IMR-90 (cell line): Measurements from ENCODE around the gene IGHMBP2. TPM values are rescaled to one million over a fixed set of nuclear protein-coding genes. Genes with fewer than 3 reads are reported as not detected.

ENCODE experiments used
- ATAC-seq: fragments of 200-7000 bp; cut with Tn5 transposase; 2 replicates; pipeline ENCODE4 v1.9.1; 2020; ENCODE audit warnings: low read depth, mild to moderate bottlenecking, moderate library complexity
- BruUV-seq: library from RNA; stranded (reverse); fragments of 400-500 nt; replicated peaks from 2 replicates; lab custom pipeline; 2021; lab: Mats Ljungman, UMichigan
- CTCF ChIA-PET: fragments of 300-600 bp; formaldehyde crosslinking; extraction: SDS; loops from one replicate; lab custom pipeline; 2021; ENCODE audit warnings: antibody characterized with exemption; lab: Yijun Ruan, JAX
- POLR2A ChIA-PET: fragments of 300-600 bp; sonication (Branson Sonifier 250); formaldehyde crosslinking; loops from one replicate; lab custom pipeline; 2022; ENCODE audit warnings: antibody characterized with exemption; ENCODE audit not compliant: unreplicated experiment; lab: Charles Lee
- DNase-seq: peaks from one replicate; pipeline ENCODE4 v3.0.0; 2013
- H2AFZ ChIP-seq: replicated peaks from 2 replicates; pipeline ENCODE3; 2013; ENCODE audit warnings: low read length, mild to moderate bottlenecking; ENCODE audit not compliant: poor library complexity
- H2AK5ac ChIP-seq: 2 replicates; pipeline ENCODE4 v1.6.1; 2013; ENCODE audit warnings: low read depth, low read length, inconsistent platforms
- H2AK9ac ChIP-seq: replicated peaks from 2 replicates; pipeline ENCODE3; 2013; ENCODE audit warnings: mild to moderate bottlenecking, low read depth, low read length, moderate library complexity; ENCODE audit not compliant: poor library complexity
- H2BK120ac ChIP-seq: 2 replicates; pipeline ENCODE4 v1.6.1; 2013; ENCODE audit warnings: low read depth, low read length, inconsistent platforms
- H2BK15ac ChIP-seq: 3 replicates; pipeline ENCODE4 v1.6.1; 2013; ENCODE audit warnings: low read depth, low read length, inconsistent platforms
- H2BK20ac ChIP-seq: 2 replicates; pipeline ENCODE4 v1.6.1; 2013; ENCODE audit warnings: low read depth, mild to moderate bottlenecking, inconsistent platforms, low read length, moderate library complexity
- H2BK5ac ChIP-seq: 2 replicates; pipeline ENCODE4 v1.6.1; 2013; ENCODE audit warnings: mild to moderate bottlenecking, low read depth, low read length, inconsistent platforms; ENCODE audit not compliant: poor library complexity, severe bottlenecking
- H3K14ac ChIP-seq: replicated peaks from 2 replicates; pipeline ENCODE4 v1.6.1; 2013; ENCODE audit warnings: low read depth, low read length, inconsistent platforms
- H3K18ac ChIP-seq: 2 replicates; pipeline ENCODE4 v1.6.1; 2013; ENCODE audit warnings: low read depth, low read length, control low read depth
- H3K23ac ChIP-seq: 2 replicates; pipeline ENCODE4 v1.6.1; 2013; ENCODE audit warnings: low read depth, low read length, inconsistent platforms
- H3K27ac ChIP-seq: 2 replicates; pipeline ENCODE4 v1.5.1; 2013; ENCODE audit warnings: mild to moderate bottlenecking, control low read depth, low read length; ENCODE audit not compliant: insufficient read depth
- H3K27me3 ChIP-seq: 2 replicates; pipeline ENCODE4 v1.6.1; 2013; ENCODE audit warnings: low read length; ENCODE audit not compliant: control insufficient read depth, insufficient read depth
- H3K36me3 ChIP-seq: 2 replicates; pipeline ENCODE4 v1.6.1; 2013; ENCODE audit warnings: low read length, mixed read lengths; ENCODE audit not compliant: control insufficient read depth, insufficient read depth
- H3K4ac ChIP-seq: 2 replicates; pipeline ENCODE4 v1.6.1; 2013; ENCODE audit warnings: low read depth, low read length, inconsistent platforms
- H3K4me1 ChIP-seq: 2 replicates; pipeline ENCODE4 v1.6.1; 2013; ENCODE audit warnings: low read length, mixed read lengths; ENCODE audit not compliant: control insufficient read depth, insufficient read depth
- H3K4me2 ChIP-seq: 2 replicates; pipeline ENCODE4 v1.6.1; 2013; ENCODE audit warnings: low read depth, mild to moderate bottlenecking, control low read depth, low read length, moderate library complexity
- H3K4me3 ChIP-seq: 2 replicates; pipeline ENCODE4 v1.5.1; 2013; ENCODE audit warnings: low read depth, mild to moderate bottlenecking, control low read depth, low read length, moderate library complexity; ENCODE audit not compliant: insufficient read depth
- H3K56ac ChIP-seq: 2 replicates; pipeline ENCODE4 v1.6.1; 2013; ENCODE audit warnings: low read length, inconsistent platforms; ENCODE audit not compliant: insufficient read depth; ENCODE audit errors: extremely low read depth
- H3K79me1 ChIP-seq, 2 experiments: 2 replicates each; pipeline ENCODE4 v1.6.1; 2013; ENCODE audit warnings: low read length in 2 of 2, inconsistent platforms in 1 of 2, low read depth in 1 of 2
- H3K9ac ChIP-seq: 2 replicates; pipeline ENCODE4 v1.6.1; 2013; ENCODE audit warnings: low read depth, low read length, control low read depth
- H3K9me1 ChIP-seq: 2 replicates; pipeline ENCODE4 v1.6.1; 2013; ENCODE audit warnings: low read length, inconsistent platforms; ENCODE audit not compliant: insufficient read depth
- H3K9me3 ChIP-seq: 2 replicates; pipeline ENCODE4 v1.6.1; 2013; ENCODE audit warnings: low read length; ENCODE audit not compliant: control insufficient read depth, insufficient read depth
- H4K20me1 ChIP-seq: 2 replicates; pipeline ENCODE4 v1.6.1; 2013; ENCODE audit warnings: low read length, inconsistent platforms; ENCODE audit not compliant: insufficient read depth
- H4K5ac ChIP-seq: 2 replicates; pipeline ENCODE4 v1.6.1; 2013; ENCODE audit warnings: mild to moderate bottlenecking, low read depth, low read length, control low read depth
- H4K8ac ChIP-seq, 2 experiments: 2 replicates each; pipeline ENCODE4 v1.6.1; 2013; ENCODE audit warnings: low read depth in 2 of 2, low read length in 2 of 2, control low read depth in 1 of 2, inconsistent platforms in 1 of 2
- H4K91ac ChIP-seq: 2 replicates; pipeline ENCODE4 v1.6.1; 2013; ENCODE audit warnings: low read depth, low read length, inconsistent platforms; ENCODE audit not compliant: insufficient read depth
- RAD21 ChIP-seq: IDR thresholded peaks from 2 replicates; pipeline ENCODE4 v1.6.1; 2012; ENCODE audit warnings: low read length, improper control_type of control experiment
- WGBS, 2 experiments: methylation state at CpG; one replicate each; pipeline versions ENCODE4 v1.1.5 to v1.1.7; 2013; ENCODE audit warnings: missing lambda C conversion rate in 2 of 2; ENCODE audit not compliant: insufficient read length in 1 of 2; ENCODE audit errors: extremely low coverage in 2 of 2; 5-methylcytosine and 5-hydroxymethylcytosine counted together
- dilution Hi-C: fragments of 300-500 bp; cut with HindIII; formaldehyde crosslinking; loops from one replicate; pipeline ENCODE4 v1.14.3; 2018; ENCODE audit warnings: low sequenced_read_pairs; ENCODE audit not compliant: unreplicated experiment
- in situ Hi-C: fragments of 300-500 bp; cut with MboI; formaldehyde crosslinking; loops from 3 replicates; pipeline ENCODE4 v1.14.3; 2019; ENCODE audit warnings: low sequenced_read_pairs, inconsistent platforms, mixed read lengths
- intact Hi-C: fragments of 100-400 bp; cut with micrococcal nuclease; formaldehyde crosslinking; loops from 2 replicates; pipeline ENCODE4 v1.10.0; 2022
- polyA plus RNA-seq, 3 experiments: library from polyadenylated mRNA; depleted of rRNA; stranded (reverse); fragments of >200 nt; gene quantifications; 2 replicates each; pipeline ENCODE4 v1.2.3, GENCODE V29; 2012; ENCODE audit warnings: low replicate concordance in 1 of 3
- total RNA-seq: library from RNA; depleted of rRNA; stranded (reverse); fragments of >200 nt; gene quantifications from 2 replicates; pipeline ENCODE4 v1.2.3, GENCODE V29; 2012
- TF ChIP-seq, protein P1 (sequence below): conservative IDR thresholded peaks from 2 replicates; pipeline ENCODE4 v1.5.1; 2012; ENCODE audit warnings: mild to moderate bottlenecking, low read depth, low read length, improper control_type of control experiment

Gene IGHMBP2
- total and polyA plus RNA-seq, 2 of the 4 experiments (the other 2 are of a cell fraction), result 4.5 to 11.1 TPM

DNA sequence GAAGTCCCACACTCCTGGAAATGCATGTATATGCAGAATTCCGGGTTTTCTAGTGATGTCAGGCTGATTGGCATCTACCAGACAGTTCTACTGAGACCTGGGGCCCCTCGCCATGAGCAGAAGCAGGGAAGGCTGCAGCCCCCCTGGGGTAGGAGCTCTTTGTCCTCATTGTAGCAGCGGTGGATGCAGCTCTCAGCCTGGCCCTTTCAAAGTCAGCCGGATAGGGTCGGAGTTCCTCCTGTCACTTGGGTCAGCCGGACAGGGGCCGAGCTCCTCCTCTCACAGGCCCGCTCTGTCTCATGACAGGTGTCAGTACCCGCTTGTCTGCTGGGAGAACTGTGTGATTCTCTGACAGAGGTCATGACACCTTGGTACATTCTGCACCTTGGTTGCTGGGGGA, 47.1 kb downstream of the IGHMBP2 start:
- Histone ChIP-seq H3K23ac (no peak overlapping the region), H3K14ac (no peak overlapping the region), H2BK15ac (no peak overlapping the region), H3K27me3 (no peaks in the 10 kb centered on the region; the same call in 1 of the 2 replicates), H4K8ac (no peak overlapping the region), H2BK120ac (no peak overlapping the region), H3K9ac (no peak overlapping the region), H2BK20ac (no peak overlapping the region), H2AK5ac (no peak overlapping the region), H2AFZ (no peak overlapping the region), H3K9me3 (no peaks in the 10 kb centered on the region), H4K91ac (no peak overlapping the region), H3K4me3 (no peak overlapping the region), H2AK9ac (no peak overlapping the region), H3K56ac (no peak overlapping the region), H3K27ac (no peak overlapping the region), H4K20me1 (no peaks in the 10 kb centered on the region), H2BK5ac (no peak overlapping the region), H3K9me1 (no peaks in the 10 kb centered on the region; the same call in 1 of the 2 replicates), H3K4me2 (no peak overlapping the region), H3K36me3 (no peaks in the 10 kb centered on the region), H3K18ac (no peak overlapping the region), H4K5ac (no peak overlapping the region), H3K79me1 (no peaks in the 10 kb centered on the region), H3K4me1 (peaks cover 7% of the 10 kb centered on the region), H3K4ac (no peak overlapping the region)
- intact Hi-C loops, result no loop called here
- dilution Hi-C loops, result no loop called here
- in situ Hi-C loops, result no loop called here
- DNase-seq (no peak), ATAC-seq (no peak)
- ChIA-PET CTCF (no interaction called here), POLR2A (no interaction called here)
- BruUV-seq, result no TSS peak
- TF ChIP-seq, protein P1, sequence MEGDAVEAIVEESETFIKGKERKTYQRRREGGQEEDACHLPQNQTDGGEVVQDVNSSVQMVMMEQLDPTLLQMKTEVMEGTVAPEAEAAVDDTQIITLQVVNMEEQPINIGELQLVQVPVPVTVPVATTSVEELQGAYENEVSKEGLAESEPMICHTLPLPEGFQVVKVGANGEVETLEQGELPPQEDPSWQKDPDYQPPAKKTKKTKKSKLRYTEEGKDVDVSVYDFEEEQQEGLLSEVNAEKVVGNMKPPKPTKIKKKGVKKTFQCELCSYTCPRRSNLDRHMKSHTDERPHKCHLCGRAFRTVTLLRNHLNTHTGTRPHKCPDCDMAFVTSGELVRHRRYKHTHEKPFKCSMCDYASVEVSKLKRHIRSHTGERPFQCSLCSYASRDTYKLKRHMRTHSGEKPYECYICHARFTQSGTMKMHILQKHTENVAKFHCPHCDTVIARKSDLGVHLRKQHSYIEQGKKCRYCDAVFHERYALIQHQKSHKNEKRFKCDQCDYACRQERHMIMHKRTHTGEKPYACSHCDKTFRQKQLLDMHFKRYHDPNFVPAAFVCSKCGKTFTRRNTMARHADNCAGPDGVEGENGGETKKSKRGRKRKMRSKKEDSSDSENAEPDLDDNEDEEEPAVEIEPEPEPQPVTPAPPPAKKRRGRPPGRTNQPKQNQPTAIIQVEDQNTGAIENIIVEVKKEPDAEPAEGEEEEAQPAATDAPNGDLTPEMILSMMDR, result no peak
- TF ChIP-seq RAD21, result no peak
- WGBS, 2 experiments, result 58% methylated on average over 9 of the region's 9 CpGs; no CpG with 5 or more reads in 1 of the 2 experiments
